HepG2 (cell line): ENCODE results near the gene CDC42BPG. TPM values are rescaled to one million over a fixed set of nuclear protein-coding genes. Genes with fewer than 3 reads are reported as not detected.
A peak's percentile ranks its signal among the peaks of the same experiment; 100 is the strongest.

Experiments used
- BORCS8-MEF2B ChIP-seq: sonication (generic); formaldehyde crosslinking; IDR thresholded peaks from 2 replicates; pipeline ENCODE4 v1.8.0; 2022; ENCODE audit warnings: mild to moderate bottlenecking, missing genetic modification reagents
- FOXJ3 ChIP-seq: sonication (generic); formaldehyde crosslinking; IDR thresholded peaks from 2 replicates; pipeline ENCODE4 v1.4.0; 2020; ENCODE audit warnings: missing genetic modification reagents, mild to moderate bottlenecking, borderline replicate concordance
- GABPB1 ChIP-seq: IDR thresholded peaks from 2 replicates; pipeline ENCODE4 v1.6.1; 2016; ENCODE audit warnings: mild to moderate bottlenecking, missing genetic modification reagents, moderate library complexity, missing compliant biosample characterization
- HNF4G ChIP-seq, 2 experiments: sonication (generic) in 1 of 2; formaldehyde crosslinking in 1 of 2; IDR thresholded peaks; 2 replicates each; pipeline versions ENCODE4 v1.4.0 to v1.6.1; 2011 to 2020; ENCODE audit warnings: borderline replicate concordance in 2 of 2, low read depth in 2 of 2, mild to moderate bottlenecking in 2 of 2, low read length in 1 of 2, missing genetic modification reagents in 1 of 2, moderate library complexity in 1 of 2
- HOXA3 ChIP-seq: sonication (generic); formaldehyde crosslinking; IDR thresholded peaks from 2 replicates; pipeline ENCODE4 v1.5.0; 2020; ENCODE audit warnings: missing genetic modification reagents
- ISX ChIP-seq: sonication (generic); formaldehyde crosslinking; conservative IDR thresholded peaks from 2 replicates; pipeline ENCODE4 v1.5.0; 2020; ENCODE audit warnings: missing genetic modification reagents
- KLF9 ChIP-seq: IDR thresholded peaks from 2 replicates; pipeline ENCODE4 v1.6.1; 2016; ENCODE audit warnings: low read depth
- MAFK ChIP-seq, 2 experiments: IDR thresholded peaks in 1 of 2; conservative IDR thresholded peaks in 1 of 2; 2 replicates each; pipeline ENCODE4 v1.6.1; 2011; ENCODE audit warnings: improper control_type of control experiment in 2 of 2, low read length in 2 of 2
- MBNL3 ChIP-seq: fragments of 250-450 bp; sonication (Bioruptor Pico); conservative IDR thresholded peaks from 2 replicates; pipeline ENCODE4 v1.8.0; 2022; ENCODE audit warnings: mild to moderate bottlenecking, inconsistent platforms
- NFE2L1 ChIP-seq: sonication (generic); formaldehyde crosslinking; IDR thresholded peaks from 2 replicates; pipeline ENCODE4 v1.4.0; 2020; ENCODE audit warnings: missing genetic modification reagents, mild to moderate bottlenecking, borderline replicate concordance
- SAP130 ChIP-seq: IDR thresholded peaks from 2 replicates; pipeline ENCODE4 v1.6.1; 2016; ENCODE audit warnings: low read depth
- SIN3A ChIP-seq: IDR thresholded peaks from 2 replicates; pipeline ENCODE4 v1.6.1; 2011; ENCODE audit warnings: low read depth, mild to moderate bottlenecking, control low read depth, low read length, borderline replicate concordance
- TARDBP ChIP-seq: sonication (generic); formaldehyde crosslinking; IDR thresholded peaks from 2 replicates; pipeline ENCODE4 v1.8.0; 2022; ENCODE audit warnings: mild to moderate bottlenecking, missing genetic modification reagents
- ZEB1 ChIP-seq: IDR thresholded peaks from 2 replicates; pipeline ENCODE4 v1.6.1; 2012; ENCODE audit warnings: mild to moderate bottlenecking, low read depth, inconsistent platforms; ENCODE audit not compliant: insufficient replicate concordance
- ZNF20 ChIP-seq: sonication (generic); formaldehyde crosslinking; IDR thresholded peaks from 2 replicates; pipeline ENCODE4 v1.4.0; 2020; ENCODE audit warnings: mild to moderate bottlenecking, moderate library complexity, missing genetic modification reagents
- ZNF263 ChIP-seq: sonication (generic); formaldehyde crosslinking; IDR thresholded peaks from 2 replicates; pipeline ENCODE4 v1.4.0; 2020; ENCODE audit warnings: missing genetic modification reagents
- ZNF446 ChIP-seq: sonication (generic); formaldehyde crosslinking; IDR thresholded peaks from 2 replicates; pipeline ENCODE4 v1.5.0; 2020; ENCODE audit warnings: mild to moderate bottlenecking, missing genetic modification reagents
- ZNF546 ChIP-seq: sonication (generic); formaldehyde crosslinking; conservative IDR thresholded peaks from 2 replicates; pipeline ENCODE4 v1.8.1; 2023; ENCODE audit warnings: mild to moderate bottlenecking, missing genetic modification reagents
- ZNF713 ChIP-seq: sonication (generic); formaldehyde crosslinking; IDR thresholded peaks from 2 replicates; pipeline ENCODE4 v1.4.0; 2020; ENCODE audit warnings: mild to moderate bottlenecking, missing genetic modification reagents
- ZNF776 ChIP-seq: sonication (generic); formaldehyde crosslinking; IDR thresholded peaks from 2 replicates; pipeline ENCODE4 v1.4.0; 2020; ENCODE audit warnings: mild to moderate bottlenecking, missing genetic modification reagents
- ZSCAN21 ChIP-seq: sonication (generic); formaldehyde crosslinking; IDR thresholded peaks from 2 replicates; pipeline ENCODE4 v1.8.0; 2022; ENCODE audit warnings: mild to moderate bottlenecking, missing genetic modification reagents, moderate library complexity, borderline replicate concordance
- polyA plus RNA-seq, 8 experiments: library from polyadenylated mRNA; depleted of rRNA in 3 of 8; stranded (reverse) in 7 of 8; unstranded in 1 of 8; fragments of >200 nt; fragmentation: Illumina TruSeq in 4 of 8; extraction: Trizol in 4 of 8; gene quantifications; 2 replicates each; pipeline versions ENCODE4 v1.2.1 to v1.2.3, GENCODE V29; 2011 to 2016; ENCODE audit warnings: low read depth in 4 of 8, missing spikeins in 1 of 8, mixed read lengths in 1 of 8; ENCODE audit not compliant: insufficient read depth in 1 of 8
- total RNA-seq, 5 experiments: library from RNA; depleted of rRNA; stranded (reverse); fragments of >200 nt; fragmentation: Illumina TruSeq; extraction: Trizol; gene quantifications; 2 replicates each; pipeline ENCODE4 v1.2.3, GENCODE V29; 2016; ENCODE audit warnings: low read depth in 1 of 5
- TF ChIP-seq, protein P1 (sequence below): sonication (generic); formaldehyde crosslinking; IDR thresholded peaks from 2 replicates; pipeline ENCODE4 v1.9.0; 2022; ENCODE audit warnings: missing genetic modification reagents, mild to moderate bottlenecking, borderline replicate concordance
- TF ChIP-seq, protein P2 (sequence below): sonication (generic); formaldehyde crosslinking; IDR thresholded peaks from 2 replicates; pipeline ENCODE4 v1.5.0; 2020; ENCODE audit warnings: mild to moderate bottlenecking, missing genetic modification reagents, moderate library complexity
- TF ChIP-seq, protein P3 (sequence below): sonication (generic); formaldehyde crosslinking; conservative IDR thresholded peaks from 2 replicates; pipeline ENCODE4 v1.4.0; 2020; ENCODE audit warnings: missing genetic modification reagents

CDC42BPG gene
- total and polyA plus RNA-seq, 2 of the 13 experiments (the other 11 are each of a cell fraction or from before 2014, with no cell fraction given), result 0.55 to 1.4 TPM

DNA sequence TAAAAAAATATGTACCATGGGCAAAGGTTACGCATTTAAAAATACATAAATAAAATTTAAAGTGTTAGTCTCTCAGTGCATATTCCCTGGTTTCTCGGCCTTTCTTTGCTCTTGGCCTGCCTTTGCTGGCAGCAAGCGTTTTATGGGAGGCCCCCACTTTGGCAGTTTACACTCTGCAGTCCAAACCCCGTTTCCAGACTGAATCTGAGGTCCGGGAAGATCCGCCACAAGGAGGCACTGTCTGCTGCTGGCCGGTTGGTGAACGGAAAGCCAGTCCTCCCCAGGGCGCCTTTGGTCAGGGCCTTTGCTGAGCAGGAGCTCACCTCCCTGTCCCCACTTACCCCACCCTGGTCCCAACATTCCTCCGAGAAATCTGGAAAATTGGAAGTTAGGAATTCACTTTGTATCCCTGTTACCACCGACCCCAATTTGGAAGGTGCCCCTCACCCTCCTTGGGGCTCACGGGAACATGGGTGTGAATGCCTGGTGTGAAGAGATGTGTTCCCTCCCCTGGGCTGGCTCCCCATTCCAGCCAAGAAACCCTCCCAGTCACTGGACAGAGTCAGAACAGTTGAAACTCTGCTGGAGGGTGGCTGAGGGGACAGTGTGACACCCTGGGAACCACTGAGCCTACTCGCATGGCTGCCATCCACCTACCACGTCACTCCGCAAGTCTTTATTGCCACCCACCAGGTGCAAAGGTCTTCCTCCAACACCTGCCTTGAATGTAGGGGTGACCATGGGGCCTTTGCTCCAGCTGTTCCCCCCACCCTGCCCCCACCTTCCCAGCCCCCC lies 56.7 kb downstream of the CDC42BPG start (continued):
- TF ChIP-seq HNF4G (IDR thresholded peaks at IDR 0.05; ENCODE audit: borderline replicate concordance, low read depth, low read length), result no peak
- TF ChIP-seq HNF4G (CRISPR knock-in tag; IDR thresholded peaks at IDR 0.05; ENCODE audit: borderline replicate concordance, low read depth), result no peak
- TF ChIP-seq, protein P1, sequence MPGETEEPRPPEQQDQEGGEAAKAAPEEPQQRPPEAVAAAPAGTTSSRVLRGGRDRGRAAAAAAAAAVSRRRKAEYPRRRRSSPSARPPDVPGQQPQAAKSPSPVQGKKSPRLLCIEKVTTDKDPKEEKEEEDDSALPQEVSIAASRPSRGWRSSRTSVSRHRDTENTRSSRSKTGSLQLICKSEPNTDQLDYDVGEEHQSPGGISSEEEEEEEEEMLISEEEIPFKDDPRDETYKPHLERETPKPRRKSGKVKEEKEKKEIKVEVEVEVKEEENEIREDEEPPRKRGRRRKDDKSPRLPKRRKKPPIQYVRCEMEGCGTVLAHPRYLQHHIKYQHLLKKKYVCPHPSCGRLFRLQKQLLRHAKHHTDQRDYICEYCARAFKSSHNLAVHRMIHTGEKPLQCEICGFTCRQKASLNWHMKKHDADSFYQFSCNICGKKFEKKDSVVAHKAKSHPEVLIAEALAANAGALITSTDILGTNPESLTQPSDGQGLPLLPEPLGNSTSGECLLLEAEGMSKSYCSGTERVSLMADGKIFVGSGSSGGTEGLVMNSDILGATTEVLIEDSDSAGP, result no peak
- TF ChIP-seq SAP130 (CRISPR knock-in tag), result 0 out of 2 replicates have a peak, but pooled peaks have one; percentile 32
- TF ChIP-seq SIN3A, result no peak
- TF ChIP-seq KLF9 (CRISPR knock-in tag), result no peak
- TF ChIP-seq ZEB1, result no peak
- TF ChIP-seq MBNL3 (CRISPR knock-in tag), result no peak
- no peak for TF ChIP-seq ZNF446 (CRISPR knock-in tag)
- TF ChIP-seq, protein P2, sequence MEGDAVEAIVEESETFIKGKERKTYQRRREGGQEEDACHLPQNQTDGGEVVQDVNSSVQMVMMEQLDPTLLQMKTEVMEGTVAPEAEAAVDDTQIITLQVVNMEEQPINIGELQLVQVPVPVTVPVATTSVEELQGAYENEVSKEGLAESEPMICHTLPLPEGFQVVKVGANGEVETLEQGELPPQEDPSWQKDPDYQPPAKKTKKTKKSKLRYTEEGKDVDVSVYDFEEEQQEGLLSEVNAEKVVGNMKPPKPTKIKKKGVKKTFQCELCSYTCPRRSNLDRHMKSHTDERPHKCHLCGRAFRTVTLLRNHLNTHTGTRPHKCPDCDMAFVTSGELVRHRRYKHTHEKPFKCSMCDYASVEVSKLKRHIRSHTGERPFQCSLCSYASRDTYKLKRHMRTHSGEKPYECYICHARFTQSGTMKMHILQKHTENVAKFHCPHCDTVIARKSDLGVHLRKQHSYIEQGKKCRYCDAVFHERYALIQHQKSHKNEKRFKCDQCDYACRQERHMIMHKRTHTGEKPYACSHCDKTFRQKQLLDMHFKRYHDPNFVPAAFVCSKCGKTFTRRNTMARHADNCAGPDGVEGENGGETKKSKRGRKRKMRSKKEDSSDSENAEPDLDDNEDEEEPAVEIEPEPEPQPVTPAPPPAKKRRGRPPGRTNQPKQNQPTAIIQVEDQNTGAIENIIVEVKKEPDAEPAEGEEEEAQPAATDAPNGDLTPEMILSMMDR (CRISPR knock-in tag), result peak; percentile 92
- TF ChIP-seq ZNF546 (CRISPR knock-in tag), result no peak
- no peak for TF ChIP-seq ZNF776
- TF ChIP-seq HOXA3, result 0 out of 2 replicates have a peak, but pooled peaks have one; percentile 26
- no peak for TF ChIP-seq ZNF20 (CRISPR knock-in tag)
- no peak for TF ChIP-seq FOXJ3 (CRISPR knock-in tag)
- TF ChIP-seq ZNF263, result peak; percentile 86
- TF ChIP-seq ZNF713 (CRISPR knock-in tag), result 0 out of 2 replicates have a peak, but pooled peaks have one; percentile 35
- TF ChIP-seq ISX (CRISPR knock-in tag), result no peak
- no peak for TF ChIP-seq ZSCAN21
- no peak for TF ChIP-seq TARDBP (CRISPR knock-in tag)
- no peak for TF ChIP-seq NFE2L1
- TF ChIP-seq GABPB1, result no peak
- TF ChIP-seq, protein P3, sequence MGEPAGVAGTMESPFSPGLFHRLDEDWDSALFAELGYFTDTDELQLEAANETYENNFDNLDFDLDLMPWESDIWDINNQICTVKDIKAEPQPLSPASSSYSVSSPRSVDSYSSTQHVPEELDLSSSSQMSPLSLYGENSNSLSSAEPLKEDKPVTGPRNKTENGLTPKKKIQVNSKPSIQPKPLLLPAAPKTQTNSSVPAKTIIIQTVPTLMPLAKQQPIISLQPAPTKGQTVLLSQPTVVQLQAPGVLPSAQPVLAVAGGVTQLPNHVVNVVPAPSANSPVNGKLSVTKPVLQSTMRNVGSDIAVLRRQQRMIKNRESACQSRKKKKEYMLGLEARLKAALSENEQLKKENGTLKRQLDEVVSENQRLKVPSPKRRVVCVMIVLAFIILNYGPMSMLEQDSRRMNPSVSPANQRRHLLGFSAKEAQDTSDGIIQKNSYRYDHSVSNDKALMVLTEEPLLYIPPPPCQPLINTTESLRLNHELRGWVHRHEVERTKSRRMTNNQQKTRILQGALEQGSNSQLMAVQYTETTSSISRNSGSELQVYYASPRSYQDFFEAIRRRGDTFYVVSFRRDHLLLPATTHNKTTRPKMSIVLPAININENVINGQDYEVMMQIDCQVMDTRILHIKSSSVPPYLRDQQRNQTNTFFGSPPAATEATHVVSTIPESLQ (CRISPR knock-in tag), result no peak
- TF ChIP-seq BORCS8-MEF2B, result 0 out of 2 replicates have a peak, but pooled peaks have one; percentile 31
- TF ChIP-seq MAFK (conservative IDR thresholded peaks at IDR 0.05 in 1 of 2, IDR thresholded peaks at IDR 0.05 in 1 of 2; ENCODE audit: low read length in 2 of 2), result no peak
